ENCODE measurements around the gene OR7G2. TPM values are rescaled to one million over a fixed set of nuclear protein-coding genes. Genes with fewer than 3 reads are reported as not detected.

Gene OR7G2
- polyA plus RNA-seq, 3 donors = not detected

DNA sequence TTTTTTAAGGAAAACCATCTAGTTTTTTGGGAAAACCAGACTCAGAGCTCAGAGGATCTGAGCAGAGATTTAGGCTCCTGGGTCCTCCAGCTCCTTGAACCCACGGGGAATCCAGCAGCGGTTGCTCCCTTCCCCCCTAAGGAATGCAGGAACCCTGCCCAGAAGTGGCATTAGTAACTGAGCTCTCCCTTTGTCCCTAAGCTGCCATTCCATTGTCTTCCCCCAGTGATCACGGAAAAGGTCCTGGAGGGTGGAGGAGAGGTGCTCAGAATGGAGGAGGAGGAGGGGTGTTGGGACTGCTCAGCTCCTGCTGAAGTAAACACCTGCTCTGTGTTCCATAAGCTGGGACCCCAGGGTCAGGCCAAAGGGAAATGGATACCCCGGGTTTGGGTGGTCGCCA is 37.2 kb downstream of the OR7G2 start:
- Histone ChIP-seq H3K27ac (ENCODE audit: low read depth in 1 of 2, low read length in 2 of 2) (no peak overlapping the region), H3K4me1 (ENCODE audit: control insufficient read depth in 1 of 2, insufficient read depth in 2 of 2, low read length in 2 of 2) (no peaks in the 10 kb centered on the region), H3K79me2 (ENCODE audit: insufficient read depth, low read length) (no peaks in the 10 kb centered on the region), H3K4me2 (replicated peaks; ENCODE audit: extremely low read depth, low read length, poor library complexity, severe bottlenecking) (no peak overlapping the region), H4K20me1 (ENCODE audit: insufficient read depth, low read length) (no peaks in the 10 kb centered on the region), H3K9me3 (replicated peaks in 1 of 2; ENCODE audit: control insufficient read depth in 1 of 2, insufficient read depth in 1 of 2, low read length in 2 of 2) (no peaks in the 10 kb centered on the region), H3K36me3 (replicated peaks in 1 of 2; ENCODE audit: control insufficient read depth in 1 of 2, insufficient read depth in 2 of 2, low read length in 2 of 2) (no peaks in the 10 kb centered on the region), H3K9ac (ENCODE audit: insufficient read depth, low read length, poor library complexity, severe bottlenecking) (no peak overlapping the region), H3K4me3 (replicated peaks in 1 of 3; ENCODE audit: low read depth in 2 of 3, low read length in 3 of 3) (no peak overlapping the region), H3K27me3 (ENCODE audit: control insufficient read depth in 2 of 2, insufficient read depth in 2 of 2, low read length in 2 of 2) (no peaks in the 10 kb centered on the region), H2AFZ (ENCODE audit: insufficient read depth, low read depth, low read length, poor library complexity, severe bottlenecking) (no peak overlapping the region)
- TF ChIP-seq, protein P1, sequence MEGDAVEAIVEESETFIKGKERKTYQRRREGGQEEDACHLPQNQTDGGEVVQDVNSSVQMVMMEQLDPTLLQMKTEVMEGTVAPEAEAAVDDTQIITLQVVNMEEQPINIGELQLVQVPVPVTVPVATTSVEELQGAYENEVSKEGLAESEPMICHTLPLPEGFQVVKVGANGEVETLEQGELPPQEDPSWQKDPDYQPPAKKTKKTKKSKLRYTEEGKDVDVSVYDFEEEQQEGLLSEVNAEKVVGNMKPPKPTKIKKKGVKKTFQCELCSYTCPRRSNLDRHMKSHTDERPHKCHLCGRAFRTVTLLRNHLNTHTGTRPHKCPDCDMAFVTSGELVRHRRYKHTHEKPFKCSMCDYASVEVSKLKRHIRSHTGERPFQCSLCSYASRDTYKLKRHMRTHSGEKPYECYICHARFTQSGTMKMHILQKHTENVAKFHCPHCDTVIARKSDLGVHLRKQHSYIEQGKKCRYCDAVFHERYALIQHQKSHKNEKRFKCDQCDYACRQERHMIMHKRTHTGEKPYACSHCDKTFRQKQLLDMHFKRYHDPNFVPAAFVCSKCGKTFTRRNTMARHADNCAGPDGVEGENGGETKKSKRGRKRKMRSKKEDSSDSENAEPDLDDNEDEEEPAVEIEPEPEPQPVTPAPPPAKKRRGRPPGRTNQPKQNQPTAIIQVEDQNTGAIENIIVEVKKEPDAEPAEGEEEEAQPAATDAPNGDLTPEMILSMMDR (IDR thresholded peaks at IDR 0.05) = no peak
- WGBS (ENCODE audit: insufficient coverage) = 55% methylated on average over 4 of the region's 5 CpGs
- DNase-seq = no peak
- H3K27ac Mint-ChIP-seq = no peak overlapping the region
- H3K4me1 Mint-ChIP-seq = no peaks in the 10 kb centered on the region
- no peak overlapping the region for H3K4me3 Mint-ChIP-seq
- H3K36me3 Mint-ChIP-seq = no peaks in the 10 kb centered on the region
- intact Hi-C loops (cut with micrococcal nuclease) = loop anchor here in 1 of 2 donors (10.0 kb wide), 1 partner anchor 485 kb away; no protein-coding TSS in a partner anchor
- peaks cover 2 to 5% (median 3%) of the 10 kb centered on the region in 3 donors for H3K27me3 Mint-ChIP-seq (ENCODE audit: low read depth in 3 of 3)
- peaks cover 0 to 3% (median 0%) of the 10 kb centered on the region in 7 donors for H3K9me3 Mint-ChIP-seq

DNA sequence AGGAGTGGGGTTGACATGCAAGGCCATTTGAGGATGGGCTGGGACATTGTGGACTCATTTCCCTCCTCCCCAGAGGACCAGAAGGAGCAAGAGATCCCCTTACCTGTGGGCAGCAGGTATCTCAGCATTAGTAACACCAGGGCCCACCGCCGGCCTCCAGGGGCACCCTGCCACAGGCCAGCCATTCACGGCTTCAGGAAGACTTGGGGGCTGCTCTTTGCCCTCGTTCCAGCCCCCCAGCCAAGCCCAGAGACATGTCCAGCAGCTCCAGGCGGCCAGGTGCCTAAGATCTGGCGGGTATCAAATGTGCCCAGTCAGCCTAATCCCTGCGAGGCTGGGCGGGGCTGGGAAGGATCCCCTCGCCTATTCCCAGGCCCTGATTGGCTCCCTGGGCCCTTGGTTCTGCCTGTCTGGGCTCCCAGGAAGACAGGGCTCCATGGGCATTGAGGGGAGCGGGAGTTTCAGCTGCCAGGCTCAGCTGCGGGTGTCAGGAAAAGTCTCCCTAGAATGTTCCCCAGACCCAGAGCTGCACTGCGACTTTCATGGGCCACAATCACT is 41.7 kb downstream of the OR7G2 start:
- Mint-ChIP-seq H3K27ac (no peak overlapping the region), H3K36me3 (no peaks in the 10 kb centered on the region), H3K9me3 (peaks cover 0 to 3% (median 0%) of the 10 kb centered on the region in 7 donors), H3K27me3 (ENCODE audit: low read depth in 3 of 3) (peaks cover 2 to 7% (median 5%) of the 10 kb centered on the region in 3 donors), H3K4me3 (no peak overlapping the region), H3K4me1 (no peaks in the 10 kb centered on the region)
- no peak overlapping the region for H3K4me3 ChIP-seq (replicated peaks in 1 of 3; ENCODE audit: low read depth in 2 of 3, low read length in 3 of 3)
- TF ChIP-seq, protein P1 (IDR thresholded peaks at IDR 0.05) = no peak
- H3K4me1 ChIP-seq (ENCODE audit: control insufficient read depth in 1 of 2, insufficient read depth in 2 of 2, low read length in 2 of 2) = no peaks in the 10 kb centered on the region
- H2AFZ ChIP-seq (ENCODE audit: insufficient read depth, low read depth, low read length, poor library complexity, severe bottlenecking) = no peak overlapping the region
- no peaks in the 10 kb centered on the region for H3K36me3 ChIP-seq (replicated peaks in 1 of 2; ENCODE audit: control insufficient read depth in 1 of 2, insufficient read depth in 2 of 2, low read length in 2 of 2)
- no peak for DNase-seq
- 71% methylated on average over 10 of the region's 12 CpGs for WGBS (ENCODE audit: insufficient coverage)
- no peaks in the 10 kb centered on the region for H3K9me3 ChIP-seq (replicated peaks in 1 of 2; ENCODE audit: control insufficient read depth in 1 of 2, insufficient read depth in 1 of 2, low read length in 2 of 2)
- no peak overlapping the region for H3K27ac ChIP-seq (ENCODE audit: low read depth in 1 of 2, low read length in 2 of 2)
- no peaks in the 10 kb centered on the region for H4K20me1 ChIP-seq (ENCODE audit: insufficient read depth, low read length)
- intact Hi-C loops (cut with micrococcal nuclease) = no loop called here
- no peak overlapping the region for H3K4me2 ChIP-seq (replicated peaks; ENCODE audit: extremely low read depth, low read length, poor library complexity, severe bottlenecking)
- no peak overlapping the region for H3K9ac ChIP-seq (ENCODE audit: insufficient read depth, low read length, poor library complexity, severe bottlenecking)
- H3K79me2 ChIP-seq (ENCODE audit: insufficient read depth, low read length) = no peaks in the 10 kb centered on the region
- no peaks in the 10 kb centered on the region for H3K27me3 ChIP-seq (ENCODE audit: control insufficient read depth in 2 of 2, insufficient read depth in 2 of 2, low read length in 2 of 2)

Measured in CD14-positive monocyte (primary cell).